GM10248 (cell line): Measurements from ENCODE around the gene VWCE.

ENCODE experiments used
- CTCF ChIA-PET: fragments of 300-600 bp; sonication (Branson Sonifier 250); formaldehyde crosslinking; extraction: SDS; loops from one replicate; lab custom pipeline; 2021; ENCODE audit warnings: antibody characterized with exemption; lab: Yijun Ruan, JAX
- POLR2A ChIA-PET: fragments of 350-650 bp; sonication (Branson Sonifier 250); formaldehyde crosslinking; extraction: SDS; loops from one replicate; lab custom pipeline; 2020; ENCODE audit warnings: antibody characterized with exemption; lab: Yijun Ruan, JAX
- DNase-seq: peaks from one replicate; pipeline ENCODE4 v3.0.0; 2012; ENCODE audit errors: extremely low spot score
- TF ChIP-seq, protein P1 (sequence below): IDR thresholded peaks from 2 replicates; pipeline ENCODE4 v1.5.1; 2012; ENCODE audit warnings: mild to moderate bottlenecking, low read depth; ENCODE audit errors: extremely low read depth, missing control alignments, control extremely low read depth

Gene VWCE

DNA sequence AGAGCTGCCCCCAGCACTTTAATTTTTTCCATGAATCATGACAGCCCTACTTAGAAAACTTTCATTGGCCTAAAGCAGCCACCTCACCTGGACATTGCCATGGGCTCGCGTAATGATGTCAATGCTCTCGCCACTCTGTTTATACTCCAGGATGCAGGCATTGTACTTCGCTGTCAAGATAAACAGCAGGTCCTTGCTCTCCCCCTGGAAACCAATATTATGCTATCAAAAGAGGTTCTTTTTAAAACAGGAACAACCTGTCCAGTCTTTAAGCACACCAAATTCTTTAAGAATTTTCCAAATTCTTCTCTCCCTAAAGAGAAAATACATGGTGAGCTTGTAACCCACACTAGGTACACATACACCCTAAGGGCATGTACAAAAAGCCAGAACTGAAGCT, 34.8 kb upstream of the VWCE start:
- no peak for DNase-seq
- POLR2A ChIA-PET, result interaction anchor here (0.8 to 1.4 kb wide), 3 partner anchors 17 to 54 kb away, joined by 4 to 6 read pairs (median 4); partner anchors contain the start of gene CYB561A3
- TF ChIP-seq, protein P1, sequence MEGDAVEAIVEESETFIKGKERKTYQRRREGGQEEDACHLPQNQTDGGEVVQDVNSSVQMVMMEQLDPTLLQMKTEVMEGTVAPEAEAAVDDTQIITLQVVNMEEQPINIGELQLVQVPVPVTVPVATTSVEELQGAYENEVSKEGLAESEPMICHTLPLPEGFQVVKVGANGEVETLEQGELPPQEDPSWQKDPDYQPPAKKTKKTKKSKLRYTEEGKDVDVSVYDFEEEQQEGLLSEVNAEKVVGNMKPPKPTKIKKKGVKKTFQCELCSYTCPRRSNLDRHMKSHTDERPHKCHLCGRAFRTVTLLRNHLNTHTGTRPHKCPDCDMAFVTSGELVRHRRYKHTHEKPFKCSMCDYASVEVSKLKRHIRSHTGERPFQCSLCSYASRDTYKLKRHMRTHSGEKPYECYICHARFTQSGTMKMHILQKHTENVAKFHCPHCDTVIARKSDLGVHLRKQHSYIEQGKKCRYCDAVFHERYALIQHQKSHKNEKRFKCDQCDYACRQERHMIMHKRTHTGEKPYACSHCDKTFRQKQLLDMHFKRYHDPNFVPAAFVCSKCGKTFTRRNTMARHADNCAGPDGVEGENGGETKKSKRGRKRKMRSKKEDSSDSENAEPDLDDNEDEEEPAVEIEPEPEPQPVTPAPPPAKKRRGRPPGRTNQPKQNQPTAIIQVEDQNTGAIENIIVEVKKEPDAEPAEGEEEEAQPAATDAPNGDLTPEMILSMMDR, result no peak
- CTCF ChIA-PET, result interaction anchor here (1.2 to 6.5 kb wide), 3 partner anchors 55 to 105 kb away, joined by 4 to 48 read pairs (median 5); partner anchors contain the start of gene TMEM216

DNA sequence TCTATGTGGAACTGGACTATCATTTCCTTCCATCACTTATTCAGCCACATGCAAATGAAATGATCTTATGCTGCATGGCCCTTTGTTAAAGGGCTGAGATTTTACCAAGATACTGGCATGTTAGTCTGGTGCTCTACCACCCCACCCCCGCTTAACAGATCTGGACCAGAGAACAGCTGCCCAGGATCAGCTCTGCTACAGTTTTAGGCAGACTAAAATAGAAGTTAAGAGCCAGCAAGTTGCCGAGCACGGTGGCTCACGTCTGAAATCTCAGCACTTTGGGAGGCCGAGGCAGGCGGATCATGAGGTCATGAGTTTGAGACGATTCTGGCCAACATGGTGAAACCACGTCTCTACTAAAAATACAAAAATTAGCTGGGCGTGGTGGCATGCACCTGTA, 33.2 kb upstream of the VWCE start:
- ChIA-PET CTCF (interaction anchor here (1.0 to 6.5 kb wide), 4 partner anchors 8 to 57 kb away, joined by 3 to 48 read pairs (median 18); no protein-coding TSS in a partner anchor), POLR2A (interaction anchor here (0.6 to 1.5 kb wide), 3 partner anchors 29 to 203 kb away, joined by 3 to 4 read pairs (median 4); partner anchors contain the start of genes CYB561A3 and TMEM138)
- TF ChIP-seq, protein P1, result no peak
- DNase-seq, result no peak

DNA sequence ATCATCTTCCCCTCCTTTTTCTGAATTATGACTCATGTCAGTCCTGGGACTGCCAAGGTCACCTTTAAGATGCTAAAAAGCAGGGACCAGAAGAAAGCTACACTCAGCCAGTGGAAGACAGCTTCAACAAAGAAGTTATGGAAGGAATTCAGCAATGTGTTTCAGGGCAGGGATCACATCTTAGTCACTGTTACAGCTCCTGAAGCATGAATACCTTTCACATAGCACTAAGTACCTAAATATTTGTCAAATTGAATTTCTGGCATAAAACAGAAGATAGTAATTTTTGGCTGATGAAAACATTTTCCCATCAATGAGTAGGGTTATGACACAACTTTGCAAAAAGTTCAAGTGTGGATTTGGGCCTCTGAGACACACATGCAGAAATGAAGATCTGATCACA, 32.6 kb upstream of the VWCE start:
- ChIA-PET POLR2A (interaction anchor here (1.5 kb wide), 1 partner anchor 34 kb away, joined by 4 read pairs; the partner anchor contains the start of genes CYB561A3 and TMEM138), CTCF (interaction anchor here (1.0 to 6.5 kb wide), 5 partner anchors 8 to 65 kb away, joined by 3 to 48 read pairs (median 5); partner anchors contain the start of gene TMEM216)
- DNase-seq, result no peak
- TF ChIP-seq, protein P1, result no peak

DNA sequence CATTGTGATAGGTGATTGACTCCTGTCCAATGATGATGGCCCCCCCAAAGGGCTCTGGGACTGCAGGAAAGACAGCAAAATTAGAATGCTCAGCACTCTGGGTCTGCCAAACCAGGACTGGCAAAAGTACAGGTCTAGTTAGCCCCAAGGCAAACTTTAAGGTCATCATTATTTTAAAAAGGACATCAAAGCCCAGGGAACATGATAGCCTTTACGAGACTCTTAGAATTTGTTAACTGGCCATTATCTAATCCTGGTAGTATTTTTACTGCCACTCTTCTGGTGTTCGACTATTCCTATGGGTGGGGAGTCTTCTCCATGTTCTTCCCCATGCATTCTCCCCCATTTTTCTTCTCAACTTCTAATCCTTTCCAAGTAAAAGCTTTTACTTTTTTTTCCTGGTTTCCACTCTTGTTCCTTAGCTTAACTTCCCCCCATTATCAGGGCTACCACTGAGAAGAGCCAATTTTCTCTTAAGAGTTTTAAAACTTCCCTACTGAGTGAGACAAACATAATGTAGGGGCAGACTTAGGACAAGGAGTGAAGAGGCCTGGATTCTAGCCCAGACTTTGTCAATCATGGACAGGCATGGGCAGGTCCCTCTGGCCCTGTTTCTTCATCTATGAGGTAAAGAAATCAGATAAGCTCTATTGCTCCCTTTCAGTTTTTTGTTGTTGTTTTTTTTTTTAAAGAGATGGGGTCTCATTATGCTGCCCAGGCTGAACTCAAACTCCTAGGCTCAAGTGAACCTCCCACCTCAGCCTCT, 30.7 kb upstream of the VWCE start:
- no peak for DNase-seq
- TF ChIP-seq, protein P1, result no peak
- ChIA-PET POLR2A (no interaction called here), CTCF (interaction anchor here (3.0 to 6.5 kb wide), 2 partner anchors 10 to 59 kb away, joined by 31 to 48 read pairs; no protein-coding TSS in a partner anchor)

DNA sequence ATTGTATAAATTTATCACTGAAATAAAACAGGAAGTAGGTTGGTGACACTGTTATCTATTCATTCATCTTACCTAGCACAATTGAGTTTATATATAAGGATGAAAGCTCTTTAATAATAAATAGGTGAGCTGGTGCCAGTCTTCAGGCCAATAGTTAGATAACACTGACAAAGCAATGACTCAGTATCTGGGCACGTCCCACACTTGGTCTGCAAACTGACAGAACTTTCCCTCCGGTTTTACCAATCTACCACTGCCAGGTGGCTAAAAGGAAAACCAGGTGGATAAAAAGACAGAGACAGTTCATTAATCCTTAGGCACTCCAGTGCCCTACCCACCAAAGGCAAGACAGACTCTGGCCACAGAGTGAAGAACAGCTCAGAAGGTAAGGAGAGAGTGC, 20.1 kb upstream of the VWCE start:
- ChIA-PET CTCF (interaction anchor here (1.2 to 3.5 kb wide), 3 partner anchors 9 to 71 kb away, joined by 3 to 11 read pairs (median 5); no protein-coding TSS in a partner anchor), POLR2A (no interaction called here)
- DNase-seq, result no peak
- TF ChIP-seq, protein P1, result no peak

DNA sequence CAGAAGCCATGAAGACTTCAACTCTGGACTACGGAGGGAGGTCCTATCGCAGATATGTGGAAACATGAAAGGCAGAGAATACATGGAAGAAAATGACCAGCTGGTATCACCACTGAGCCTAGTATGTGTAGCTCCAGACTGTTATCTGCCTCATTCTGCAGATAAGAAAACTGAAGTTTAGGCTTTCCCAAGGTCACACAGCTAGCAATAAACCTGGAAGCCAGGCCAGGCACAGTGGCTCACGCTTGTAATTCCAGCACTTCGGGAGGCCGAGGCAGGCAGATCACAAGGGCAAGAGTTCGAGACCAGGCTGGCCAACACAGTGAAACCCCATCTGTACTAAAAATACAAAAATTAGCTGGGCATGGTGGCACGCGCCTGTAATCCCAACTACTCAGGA, 15.6 kb upstream of the VWCE start:
- TF ChIP-seq, protein P1, result no peak
- ChIA-PET CTCF (interaction anchor here (1.1 to 5.3 kb wide), 7 partner anchors 8 to 75 kb away, joined by 3 to 23 read pairs (median 5); partner anchors contain the start of gene VWCE), POLR2A (interaction anchor here (1.3 kb wide), 1 partner anchor 11 kb away, joined by 10 read pairs; no protein-coding TSS in a partner anchor)
- no peak for DNase-seq
